Measurements from ENCODE around the gene ESYT2. TPM values are rescaled to one million over a fixed set of nuclear protein-coding genes. Genes with fewer than 3 reads are reported as not detected.

Gene ESYT2
- total and polyA plus RNA-seq, 9 of the 15 experiments (the other 6 are each of a cell fraction or from before 2014, with no cell fraction given) = 5.8 to 86.9 (median 64.7) TPM

DNA sequence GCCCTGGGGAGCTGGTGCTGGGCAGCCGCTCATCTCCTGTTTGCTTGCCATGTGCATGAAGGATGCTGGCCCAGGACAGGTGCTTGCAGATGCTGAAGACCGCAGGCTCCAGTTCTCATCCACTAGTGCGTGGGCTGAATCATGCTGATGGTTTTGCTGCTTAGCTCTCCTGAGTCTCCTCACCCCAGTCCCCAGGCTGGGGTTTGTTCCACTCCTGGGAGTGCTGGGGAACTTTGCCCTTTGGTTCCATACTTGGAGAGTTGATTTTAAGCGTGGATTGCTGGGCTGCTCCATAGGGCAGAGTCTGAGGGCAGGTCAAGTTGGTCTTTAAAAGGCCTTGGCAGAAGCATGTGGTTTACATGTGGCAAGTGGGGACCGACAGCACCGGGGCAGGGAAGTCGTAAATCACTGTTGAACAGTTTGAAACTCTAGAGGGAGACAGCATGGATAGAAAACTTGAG lies 36.2 kb upstream of the ESYT2 start (continued):
- TF ChIP-seq GABPB1 (CRISPR knock-in tag; IDR thresholded peaks at IDR 0.05) (no peak), JUNB (CRISPR knock-in tag; conservative IDR thresholded peaks at IDR 0.05) (no peak), ZFX (CRISPR knock-in tag; IDR thresholded peaks at IDR 0.05) (no peak), TAF7 (tag; IDR thresholded peaks at IDR 0.05) (no peak), HNRNPL (IDR thresholded peaks at IDR 0.05; ENCODE audit: low read depth, low read length) (no peak), RBBP5 (IDR thresholded peaks at IDR 0.05; ENCODE audit: borderline replicate concordance, insufficient read depth, low read length, poor library complexity, severe bottlenecking) (no peak), ZNF124 (CRISPR knock-in tag; IDR thresholded peaks at IDR 0.05) (no peak), POLR2G (IDR thresholded peaks at IDR 0.05; ENCODE audit: low read depth, low read length) (no peak), ZNF121 (CRISPR knock-in tag; conservative IDR thresholded peaks at IDR 0.05) (no peak), RBM39 (optimal IDR thresholded peaks at IDR 0.05; ENCODE audit: low read depth, low read length) (no peak), RHOXF2B (CRISPR knock-in tag; conservative IDR thresholded peaks at IDR 0.05) (no peak), PHF20 (IDR thresholded peaks at IDR 0.05; ENCODE audit: partially characterized antibody) (no peak), ZNF134 (CRISPR knock-in tag; conservative IDR thresholded peaks at IDR 0.05) (no peak), TFAM (CRISPR knock-in tag; conservative IDR thresholded peaks at IDR 0.05) (no peak), CBFB (CRISPR knock-in tag; IDR thresholded peaks at IDR 0.05) (no peak; the same call in 1 of the 2 replicates), ZNF263 (CRISPR knock-in tag; IDR thresholded peaks at IDR 0.05; ENCODE audit: borderline replicate concordance) (no peak), HDAC8 (tag; IDR thresholded peaks at IDR 0.05) (no peak), TSC22D4 (tag; IDR thresholded peaks at IDR 0.05) (no peak), TBL1XR1 (IDR thresholded peaks at IDR 0.05; ENCODE audit: low read length in 2 of 2) (no peak; a peak in 1 of 4 replicates), HOXB6 (CRISPR knock-in tag; IDR thresholded peaks at IDR 0.05; ENCODE audit: borderline replicate concordance) (no peak), ZNF583 (CRISPR knock-in tag; IDR thresholded peaks at IDR 0.05) (no peak)
- TF ChIP-seq, protein P1, sequence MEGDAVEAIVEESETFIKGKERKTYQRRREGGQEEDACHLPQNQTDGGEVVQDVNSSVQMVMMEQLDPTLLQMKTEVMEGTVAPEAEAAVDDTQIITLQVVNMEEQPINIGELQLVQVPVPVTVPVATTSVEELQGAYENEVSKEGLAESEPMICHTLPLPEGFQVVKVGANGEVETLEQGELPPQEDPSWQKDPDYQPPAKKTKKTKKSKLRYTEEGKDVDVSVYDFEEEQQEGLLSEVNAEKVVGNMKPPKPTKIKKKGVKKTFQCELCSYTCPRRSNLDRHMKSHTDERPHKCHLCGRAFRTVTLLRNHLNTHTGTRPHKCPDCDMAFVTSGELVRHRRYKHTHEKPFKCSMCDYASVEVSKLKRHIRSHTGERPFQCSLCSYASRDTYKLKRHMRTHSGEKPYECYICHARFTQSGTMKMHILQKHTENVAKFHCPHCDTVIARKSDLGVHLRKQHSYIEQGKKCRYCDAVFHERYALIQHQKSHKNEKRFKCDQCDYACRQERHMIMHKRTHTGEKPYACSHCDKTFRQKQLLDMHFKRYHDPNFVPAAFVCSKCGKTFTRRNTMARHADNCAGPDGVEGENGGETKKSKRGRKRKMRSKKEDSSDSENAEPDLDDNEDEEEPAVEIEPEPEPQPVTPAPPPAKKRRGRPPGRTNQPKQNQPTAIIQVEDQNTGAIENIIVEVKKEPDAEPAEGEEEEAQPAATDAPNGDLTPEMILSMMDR (IDR thresholded peaks at IDR 0.05 in 2 of 3, conservative IDR thresholded peaks at IDR 0.05 in 1 of 3; ENCODE audit: insufficient read depth in 2 of 3, low read depth in 1 of 3, low read length in 3 of 3) = no peak
- TF ChIP-seq, protein P2, sequence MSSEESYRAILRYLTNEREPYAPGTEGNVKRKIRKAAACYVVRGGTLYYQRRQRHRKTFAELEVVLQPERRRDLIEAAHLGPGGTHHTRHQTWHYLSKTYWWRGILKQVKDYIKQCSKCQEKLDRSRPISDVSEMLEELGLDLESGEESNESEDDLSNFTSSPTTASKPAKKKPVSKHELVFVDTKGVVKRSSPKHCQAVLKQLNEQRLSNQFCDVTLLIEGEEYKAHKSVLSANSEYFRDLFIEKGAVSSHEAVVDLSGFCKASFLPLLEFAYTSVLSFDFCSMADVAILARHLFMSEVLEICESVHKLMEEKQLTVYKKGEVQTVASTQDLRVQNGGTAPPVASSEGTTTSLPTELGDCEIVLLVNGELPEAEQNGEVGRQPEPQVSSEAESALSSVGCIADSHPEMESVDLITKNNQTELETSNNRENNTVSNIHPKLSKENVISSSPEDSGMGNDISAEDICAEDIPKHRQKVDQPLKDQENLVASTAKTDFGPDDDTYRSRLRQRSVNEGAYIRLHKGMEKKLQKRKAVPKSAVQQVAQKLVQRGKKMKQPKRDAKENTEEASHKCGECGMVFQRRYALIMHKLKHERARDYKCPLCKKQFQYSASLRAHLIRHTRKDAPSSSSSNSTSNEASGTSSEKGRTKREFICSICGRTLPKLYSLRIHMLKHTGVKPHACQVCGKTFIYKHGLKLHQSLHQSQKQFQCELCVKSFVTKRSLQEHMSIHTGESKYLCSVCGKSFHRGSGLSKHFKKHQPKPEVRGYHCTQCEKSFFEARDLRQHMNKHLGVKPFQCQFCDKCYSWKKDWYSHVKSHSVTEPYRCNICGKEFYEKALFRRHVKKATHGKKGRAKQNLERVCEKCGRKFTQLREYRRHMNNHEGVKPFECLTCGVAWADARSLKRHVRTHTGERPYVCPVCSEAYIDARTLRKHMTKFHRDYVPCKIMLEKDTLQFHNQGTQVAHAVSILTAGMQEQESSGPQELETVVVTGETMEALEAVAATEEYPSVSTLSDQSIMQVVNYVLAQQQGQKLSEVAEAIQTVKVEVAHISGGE (CRISPR knock-in tag; IDR thresholded peaks at IDR 0.05) = no peak; a peak in 1 of 6 replicates
- TF ChIP-seq, protein P3, sequence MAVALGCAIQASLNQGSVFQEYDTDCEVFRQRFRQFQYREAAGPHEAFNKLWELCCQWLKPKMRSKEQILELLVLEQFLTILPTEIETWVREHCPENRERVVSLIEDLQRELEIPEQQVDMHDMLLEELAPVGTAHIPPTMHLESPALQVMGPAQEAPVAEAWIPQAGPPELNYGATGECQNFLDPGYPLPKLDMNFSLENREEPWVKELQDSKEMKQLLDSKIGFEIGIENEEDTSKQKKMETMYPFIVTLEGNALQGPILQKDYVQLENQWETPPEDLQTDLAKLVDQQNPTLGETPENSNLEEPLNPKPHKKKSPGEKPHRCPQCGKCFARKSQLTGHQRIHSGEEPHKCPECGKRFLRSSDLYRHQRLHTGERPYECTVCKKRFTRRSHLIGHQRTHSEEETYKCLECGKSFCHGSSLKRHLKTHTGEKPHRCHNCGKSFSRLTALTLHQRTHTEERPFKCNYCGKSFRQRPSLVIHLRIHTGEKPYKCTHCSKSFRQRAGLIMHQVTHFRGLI (CRISPR knock-in tag; IDR thresholded peaks at IDR 0.05) = no peak

All from K562 (cell line).